ENCODE data around the gene BTBD9. TPM values are rescaled to one million over a fixed set of nuclear protein-coding genes. Genes with fewer than 3 reads are reported as not detected.

Gene BTBD9
- total RNA-seq, 1 experiment from 2014 or later = 19.4 TPM

- peaks cover 3% of the 10 kb centered on the region for H3K36me3 Mint-ChIP-seq (ENCODE audit: insufficient read depth, unreplicated experiment)
- H3K4me1 Mint-ChIP-seq (ENCODE audit: low read depth, unreplicated experiment) = no peaks in the 10 kb centered on the region
- TF ChIP-seq CTCF (IDR thresholded peaks at IDR 0.05; ENCODE audit: unreplicated experiment) = no peak
- no peak for DNase-seq
- no peaks in the 10 kb centered on the region for H3K9me3 Mint-ChIP-seq (ENCODE audit: low read depth, unreplicated experiment)
- BruUV-seq (replicated peaks) = no TSS peak
- H3K27ac Mint-ChIP-seq (ENCODE audit: unreplicated experiment) = no peak overlapping the region
- H3K4me3 Mint-ChIP-seq (ENCODE audit: low read depth, unreplicated experiment) = no peak overlapping the region
- CTCF ChIA-PET = no interaction called here
- H3K27me3 Mint-ChIP-seq (ENCODE audit: unreplicated experiment) = no peaks in the 10 kb centered on the region
- intact Hi-C loops (cut with micrococcal nuclease; ENCODE audit: unreplicated experiment) = no loop called here
Measured at GRCh38 chr6:38389875-38390274, 249.9 kb downstream of the BTBD9 start.

- H3K36me3 Mint-ChIP-seq (ENCODE audit: insufficient read depth, unreplicated experiment) = peaks cover 3% of the 10 kb centered on the region
- H3K4me3 Mint-ChIP-seq (ENCODE audit: low read depth, unreplicated experiment) = no peak overlapping the region
- no peak overlapping the region for H3K27ac Mint-ChIP-seq (ENCODE audit: unreplicated experiment)
- H3K27me3 Mint-ChIP-seq (ENCODE audit: unreplicated experiment) = no peaks in the 10 kb centered on the region
- CTCF ChIA-PET = interaction anchor here (0.6 to 1.0 kb wide), 2 partner anchors 403 to 1390 kb away, joined by 3 read pairs; no protein-coding TSS in a partner anchor
- H3K9me3 Mint-ChIP-seq (ENCODE audit: low read depth, unreplicated experiment) = no peaks in the 10 kb centered on the region
- DNase-seq = no peak
- no peaks in the 10 kb centered on the region for H3K4me1 Mint-ChIP-seq (ENCODE audit: low read depth, unreplicated experiment)
- no TSS peak for BruUV-seq (replicated peaks)
- TF ChIP-seq CTCF (IDR thresholded peaks at IDR 0.05; ENCODE audit: unreplicated experiment) = no peak
- intact Hi-C loops (cut with micrococcal nuclease; ENCODE audit: unreplicated experiment) = no loop called here
Measured at GRCh38 chr6:38387971-38388370, 251.8 kb downstream of the BTBD9 start.

DNA sequence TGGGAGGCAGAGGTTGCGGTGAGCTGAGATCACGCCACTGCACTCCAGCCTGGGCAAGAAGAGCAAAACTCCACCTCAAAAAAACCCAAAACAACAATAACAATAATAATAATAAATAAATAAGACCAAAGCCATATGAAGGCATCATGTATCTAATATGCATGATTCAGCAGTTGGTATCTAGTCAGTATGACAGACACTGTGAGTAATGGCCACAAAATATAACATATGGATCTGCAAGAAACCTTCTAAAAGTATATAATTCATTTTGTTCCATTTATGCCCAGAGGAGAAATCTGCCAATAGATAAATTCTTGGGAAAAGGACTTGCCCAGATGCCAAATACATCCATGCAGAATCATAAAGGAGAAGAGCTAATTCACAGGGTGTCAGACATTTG lies 252.3 kb downstream of the BTBD9 start:
- TF ChIP-seq CTCF (IDR thresholded peaks at IDR 0.05; ENCODE audit: unreplicated experiment) = no peak
- Mint-ChIP-seq H3K4me1 (ENCODE audit: low read depth, unreplicated experiment) (no peaks in the 10 kb centered on the region), H3K9me3 (ENCODE audit: low read depth, unreplicated experiment) (no peaks in the 10 kb centered on the region), H3K36me3 (ENCODE audit: insufficient read depth, unreplicated experiment) (peaks cover 3% of the 10 kb centered on the region), H3K27ac (ENCODE audit: unreplicated experiment) (no peak overlapping the region), H3K27me3 (ENCODE audit: unreplicated experiment) (no peaks in the 10 kb centered on the region), H3K4me3 (ENCODE audit: low read depth, unreplicated experiment) (no peak overlapping the region)
- no peak for DNase-seq
- BruUV-seq (replicated peaks) = no TSS peak
- CTCF ChIA-PET = interaction anchor here (0.6 to 1.0 kb wide), 2 partner anchors 403 to 1390 kb away, joined by 3 read pairs; no protein-coding TSS in a partner anchor
- intact Hi-C loops (cut with micrococcal nuclease; ENCODE audit: unreplicated experiment) = no loop called here

DNA sequence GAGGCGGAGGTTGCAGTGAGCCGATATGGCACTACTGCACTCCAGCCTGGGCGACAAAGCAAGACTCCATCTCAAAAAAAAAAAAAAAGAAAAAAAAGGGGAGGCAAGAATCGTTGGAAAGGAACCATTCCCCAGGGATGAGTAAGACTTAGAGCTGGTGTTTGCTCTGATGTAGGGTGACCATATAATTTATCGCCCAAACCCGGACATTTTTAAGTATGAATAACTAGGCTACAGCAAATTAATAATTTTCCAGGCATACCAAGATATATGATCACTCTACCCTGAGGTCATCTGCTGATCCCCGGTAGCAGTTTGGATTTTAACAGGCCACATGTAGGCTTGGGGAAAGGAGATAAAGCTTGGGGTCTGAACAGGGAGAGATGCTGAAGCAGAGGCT lies 260.9 kb downstream of the BTBD9 start:
- H3K4me3 Mint-ChIP-seq (ENCODE audit: low read depth, unreplicated experiment) = no peak overlapping the region
- no peak for TF ChIP-seq CTCF (IDR thresholded peaks at IDR 0.05; ENCODE audit: unreplicated experiment)
- intact Hi-C loops (cut with micrococcal nuclease; ENCODE audit: unreplicated experiment) = no loop called here
- H3K27me3 Mint-ChIP-seq (ENCODE audit: unreplicated experiment) = no peaks in the 10 kb centered on the region
- no peaks in the 10 kb centered on the region for H3K4me1 Mint-ChIP-seq (ENCODE audit: low read depth, unreplicated experiment)
- no peak for DNase-seq
- no peaks in the 10 kb centered on the region for H3K36me3 Mint-ChIP-seq (ENCODE audit: insufficient read depth, unreplicated experiment)
- BruUV-seq (replicated peaks) = no TSS peak
- CTCF ChIA-PET = interaction anchor here (0.6 to 0.7 kb wide), 2 partner anchors 10 kb away, joined by 3 read pairs; no protein-coding TSS in a partner anchor
- H3K9me3 Mint-ChIP-seq (ENCODE audit: low read depth, unreplicated experiment) = no peaks in the 10 kb centered on the region
- H3K27ac Mint-ChIP-seq (ENCODE audit: unreplicated experiment) = no peak overlapping the region

All from Calu3 (cell line).